Measurements from ENCODE around the gene BMPER.
A peak's percentile ranks its signal among the peaks of the same experiment; 100 is the strongest.
"Not testable (repeated sequence)": the region's sequence is repeated elsewhere in the genome, so short reads cannot be mapped to it uniquely, and the experiment has no call there.

The BMPER gene

DNA sequence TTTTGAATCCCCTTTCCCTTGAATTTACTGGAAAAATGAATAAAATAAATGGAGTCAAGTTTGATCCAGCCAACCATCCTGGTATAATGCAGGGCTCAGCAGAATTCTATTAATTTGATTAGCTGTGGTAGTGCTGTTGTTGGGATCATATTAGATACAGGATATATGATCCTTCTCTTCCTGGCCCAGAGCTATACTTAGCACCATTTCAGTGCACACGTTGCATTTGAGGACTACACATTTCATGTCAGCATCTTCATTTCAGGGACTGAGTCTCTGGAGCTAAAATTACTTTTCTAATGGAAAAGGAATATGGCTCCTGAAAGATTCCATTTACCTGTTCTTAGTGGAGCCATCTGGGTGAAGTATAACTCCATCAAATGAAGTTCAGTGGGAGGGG lies 240.3 kb downstream of the BMPER start:
- DNase-seq: no peak

DNA sequence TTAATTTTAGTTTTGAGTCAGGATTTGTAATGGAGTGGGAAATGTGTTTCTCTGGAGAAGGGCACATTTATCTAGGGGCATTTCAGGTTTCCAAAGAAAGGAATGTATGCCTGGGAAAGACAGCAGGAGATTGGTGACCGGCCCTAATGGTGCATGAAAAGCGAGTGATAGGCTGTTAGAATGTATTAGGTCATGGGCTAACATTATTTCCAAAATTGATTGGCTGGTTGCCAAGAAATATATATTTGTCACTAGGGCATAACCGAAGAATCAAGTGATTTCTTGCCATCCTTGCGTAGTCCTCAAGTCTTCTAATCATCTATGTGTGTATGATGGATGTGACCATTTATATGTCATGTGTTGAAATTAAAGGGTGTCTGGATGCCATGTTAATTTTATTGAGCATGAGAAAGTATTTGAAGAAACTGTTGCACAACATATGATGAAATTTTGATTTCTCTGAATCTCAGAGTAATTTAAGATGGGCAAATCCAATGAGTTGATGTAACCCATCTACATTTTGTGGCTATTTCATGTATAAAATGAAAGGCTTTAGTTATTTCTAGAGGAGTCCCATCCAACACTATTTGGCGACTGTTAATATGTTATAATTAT lies 248.4 kb downstream of the BMPER start:
- DNase-seq: no peak

DNA sequence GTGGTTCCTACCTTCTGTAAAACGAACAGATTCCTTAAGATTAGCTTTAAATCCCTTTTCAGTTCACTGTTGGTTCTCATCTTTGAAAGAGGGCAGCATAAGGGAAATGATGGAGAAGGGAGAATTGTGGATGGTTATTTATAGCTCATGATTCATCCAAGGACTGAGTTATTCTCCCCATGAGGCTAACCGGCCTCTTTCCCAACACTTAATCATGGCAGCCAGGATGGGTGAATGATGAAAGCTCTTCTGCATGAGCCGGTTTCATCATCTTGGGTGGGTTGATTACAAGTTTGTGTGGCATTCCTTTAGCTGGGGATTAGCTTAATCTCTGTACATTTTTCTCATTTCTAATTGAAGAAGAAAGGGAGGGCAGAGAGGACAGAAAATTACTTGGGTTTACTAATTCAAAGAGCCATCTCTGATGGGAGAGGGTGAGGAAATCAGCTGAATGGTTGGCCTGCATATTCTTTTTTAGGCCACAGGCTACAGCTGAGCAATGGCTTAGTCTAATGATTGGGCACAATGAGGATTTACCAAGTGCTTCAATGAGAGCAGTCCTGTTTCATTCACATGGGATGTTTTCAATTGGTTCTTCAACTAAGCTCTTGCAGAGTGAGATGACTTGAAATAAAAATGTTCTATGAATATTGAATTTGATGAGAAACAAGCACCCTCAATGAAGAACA lies 250.0 kb downstream of the BMPER start:
- DNase-seq: peak; percentile 26

DNA sequence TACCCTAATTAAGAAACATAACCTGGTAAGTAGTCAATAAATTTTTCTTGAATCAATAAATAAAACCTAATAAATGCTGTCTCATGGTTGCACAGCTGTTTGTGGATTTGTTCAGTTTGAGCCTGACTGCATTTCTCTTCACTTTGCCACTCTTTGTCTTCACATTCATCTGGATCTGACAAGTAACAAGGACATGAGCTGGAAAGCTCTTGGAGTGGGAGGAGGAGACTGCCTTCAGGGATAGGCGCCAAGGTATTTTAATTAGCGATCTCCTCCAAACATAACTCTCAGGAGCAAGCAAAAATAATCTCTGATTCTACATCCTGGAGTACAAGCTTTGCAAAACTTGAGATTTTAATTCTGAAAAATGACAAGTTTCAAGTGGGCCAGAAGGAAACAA lies 251.0 kb downstream of the BMPER start:
- no peak for DNase-seq

DNA sequence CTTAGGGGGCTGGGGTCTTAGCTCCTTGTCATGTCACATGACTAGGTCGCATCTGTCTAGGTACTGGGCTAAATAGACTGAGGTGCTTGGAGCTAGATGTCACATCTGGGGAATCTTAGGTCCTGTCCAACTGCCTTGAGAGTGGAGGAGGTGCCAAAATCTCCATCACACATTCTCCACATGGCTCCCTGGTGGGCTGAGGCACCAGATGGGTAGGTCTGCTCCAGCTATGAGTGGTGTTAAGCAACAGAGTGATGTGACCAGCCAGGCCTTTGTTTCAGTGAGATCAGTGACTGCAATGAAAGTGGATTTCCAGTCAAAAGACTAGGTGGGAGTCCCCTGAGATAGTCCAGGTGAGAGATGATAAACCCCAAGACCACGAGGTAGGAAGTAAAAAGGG lies 251.8 kb downstream of the BMPER start:
- DNase-seq: no peak

DNA sequence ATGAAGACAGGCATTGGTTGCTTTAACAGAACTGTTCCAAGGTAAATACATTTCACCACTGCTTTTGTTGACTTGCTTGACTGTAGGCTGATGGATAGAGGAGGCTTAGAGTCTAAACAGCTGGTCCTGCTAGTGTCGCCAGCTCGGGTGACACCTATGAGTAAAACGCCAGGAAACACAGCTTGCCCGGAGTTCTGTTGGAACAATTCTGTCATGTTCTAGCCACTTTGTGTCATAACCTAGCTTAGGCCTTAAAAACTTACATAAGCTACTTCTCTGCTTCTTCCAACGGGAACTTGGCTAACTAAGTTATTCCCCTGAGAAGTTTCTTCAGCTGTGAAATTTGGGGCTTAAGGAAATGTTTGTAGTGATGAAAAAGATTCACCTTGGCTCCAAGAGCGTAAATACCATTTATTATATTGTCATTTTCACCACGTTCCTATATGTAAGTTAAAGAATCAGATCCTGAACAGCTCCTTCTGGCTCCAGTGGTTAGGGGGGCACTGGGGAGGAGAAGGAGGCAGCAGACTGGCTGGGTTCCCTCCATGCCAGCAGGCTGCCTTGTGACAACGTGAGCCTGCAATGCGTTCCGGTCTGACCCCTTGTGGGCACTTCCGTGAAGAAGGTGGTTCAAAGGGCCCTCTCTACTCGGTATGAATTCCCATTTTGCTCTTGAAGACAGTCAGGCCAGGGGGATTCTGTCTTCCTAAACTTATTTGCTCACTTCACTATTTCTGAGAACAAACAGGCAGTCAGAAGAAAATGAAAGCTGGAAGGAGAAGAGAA lies 253.2 kb downstream of the BMPER start:
- no peak for DNase-seq

DNA sequence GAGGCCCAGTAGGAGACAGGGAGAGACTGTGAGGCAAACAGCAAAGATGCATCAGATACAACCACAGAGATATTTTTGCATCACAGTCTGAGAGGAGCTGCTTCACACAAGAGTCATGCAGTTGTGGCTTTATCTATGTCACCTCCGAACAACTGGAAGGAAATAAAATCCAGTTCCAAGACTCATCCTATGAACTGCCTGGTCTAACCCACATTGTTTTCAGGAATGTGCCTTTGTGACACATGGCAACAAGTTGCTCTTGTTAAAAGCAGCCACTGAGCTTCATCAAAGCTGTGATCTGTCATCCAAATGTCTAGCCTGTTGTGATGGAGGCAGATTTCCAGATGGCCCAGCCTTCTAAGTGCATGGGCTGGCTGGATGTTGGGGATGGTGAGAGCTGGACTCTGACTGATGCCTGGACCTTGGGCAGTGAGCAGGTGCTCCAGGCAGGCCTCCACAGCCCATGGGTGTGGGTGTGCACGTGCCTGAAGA lies 255.0 kb downstream of the BMPER start:
- no peak for DNase-seq

DNA sequence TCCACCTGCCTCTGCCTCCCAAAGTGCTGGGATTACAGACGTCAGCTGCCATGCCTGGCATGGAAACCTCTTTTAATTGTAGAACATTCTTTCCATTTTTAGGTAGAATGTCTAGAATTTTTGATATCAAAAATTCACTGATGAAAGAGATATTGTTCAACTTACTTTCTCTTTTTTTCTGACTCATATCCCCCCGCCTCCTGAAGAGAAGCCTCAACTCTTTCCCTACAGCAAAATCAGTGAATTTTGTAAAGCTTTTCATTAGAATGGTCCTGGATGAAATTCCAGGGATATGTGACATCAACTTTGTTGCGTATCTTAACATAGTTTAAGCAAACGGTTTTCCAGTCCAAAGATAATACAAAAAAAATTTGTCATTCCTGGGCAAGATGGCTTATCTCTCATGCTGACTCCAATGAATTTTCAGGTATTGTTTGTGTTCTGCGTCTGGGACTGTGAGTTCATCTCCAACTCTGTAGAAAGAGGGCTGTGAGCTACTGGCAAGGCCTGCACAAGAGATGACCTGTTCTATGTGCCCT lies 256.8 kb downstream of the BMPER start:
- DNase-seq: no peak

DNA sequence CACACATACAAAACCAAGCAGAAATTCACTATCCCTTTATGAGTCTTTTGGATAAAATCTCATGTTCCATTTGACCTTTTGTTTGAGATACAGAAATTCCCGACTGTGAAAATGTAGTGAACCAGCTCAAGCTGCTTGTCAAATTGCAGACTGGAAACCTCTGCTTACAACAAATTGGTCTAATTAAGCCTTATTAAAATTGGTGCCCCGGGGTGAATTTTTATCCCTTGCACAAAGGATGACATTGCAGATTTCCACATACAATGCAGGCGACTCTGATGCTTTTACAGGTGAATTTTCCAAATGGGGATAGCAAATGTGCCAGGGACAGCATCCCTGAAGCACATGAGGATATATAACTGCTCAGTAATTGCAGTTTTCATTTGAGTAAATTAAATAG lies 257.3 kb downstream of the BMPER start:
- no peak for DNase-seq

DNA sequence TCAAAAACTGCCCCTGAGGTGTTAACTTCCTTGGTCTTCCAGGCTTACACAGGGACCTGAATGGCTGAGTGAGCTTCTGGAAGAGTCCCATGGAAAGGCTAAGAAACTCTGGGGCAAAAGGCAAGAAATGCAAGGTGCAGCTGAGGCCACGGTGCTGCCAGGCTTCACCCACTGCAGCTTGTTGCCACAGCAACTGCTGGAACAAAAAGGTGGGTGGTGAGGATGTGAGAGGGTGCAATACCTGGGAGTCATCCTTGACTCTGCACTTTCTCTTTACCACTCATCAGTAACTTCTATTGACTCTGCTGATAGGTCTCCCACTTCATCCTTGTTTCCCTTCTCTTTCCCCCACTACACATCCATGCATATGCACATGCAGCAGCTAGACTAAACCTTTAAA lies 258.6 kb downstream of the BMPER start:
- DNase-seq: no peak

DNA sequence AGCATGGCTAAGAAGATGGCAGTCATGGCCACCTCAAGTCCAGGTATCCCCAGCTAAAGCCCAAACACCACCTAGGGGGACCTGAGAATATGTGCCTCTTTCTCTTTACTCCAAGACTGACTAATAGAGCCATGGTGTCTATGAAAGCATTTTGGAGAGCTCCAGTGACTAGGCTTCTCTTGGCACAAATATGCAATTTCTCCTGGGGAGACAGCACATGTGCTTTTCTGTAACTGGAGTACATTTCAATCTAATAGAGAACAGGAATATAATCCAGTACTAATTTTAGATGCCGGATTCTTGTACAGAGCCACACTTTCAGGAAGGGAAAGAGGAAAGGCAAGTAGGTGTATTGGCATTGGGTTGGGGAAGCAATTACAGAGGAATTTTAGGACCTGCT lies 260.1 kb downstream of the BMPER start:
- DNase-seq: no peak

DNA sequence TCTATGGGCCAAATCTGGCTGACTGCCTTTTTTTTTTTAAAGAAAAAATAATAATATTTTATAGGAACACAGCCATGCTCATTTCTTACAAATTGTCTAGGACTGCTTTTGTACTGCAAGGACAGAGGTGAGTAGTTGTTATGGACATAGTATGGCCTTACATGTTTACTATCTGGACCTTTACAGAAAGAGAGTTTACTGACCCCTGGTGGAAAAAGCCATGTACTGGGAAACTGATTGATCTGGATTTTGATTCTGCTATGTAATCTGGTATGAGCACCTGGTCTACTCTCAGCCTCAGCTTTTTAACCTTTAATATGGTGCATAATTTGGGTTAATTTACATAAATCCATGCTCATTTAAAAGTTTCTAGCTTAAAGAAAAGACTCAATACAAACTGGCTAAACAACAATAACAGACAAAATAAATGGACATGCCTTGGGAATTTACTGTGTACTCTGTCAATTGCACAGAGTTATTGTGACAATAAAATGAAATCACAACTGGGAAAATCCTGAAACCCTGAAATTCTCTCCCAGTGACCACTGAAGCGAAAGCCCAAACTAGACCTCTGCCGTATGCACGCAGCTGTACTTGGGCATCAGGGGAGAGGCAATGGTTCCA lies 260.7 kb downstream of the BMPER start:
- DNase-seq: peak; percentile 40

DNA sequence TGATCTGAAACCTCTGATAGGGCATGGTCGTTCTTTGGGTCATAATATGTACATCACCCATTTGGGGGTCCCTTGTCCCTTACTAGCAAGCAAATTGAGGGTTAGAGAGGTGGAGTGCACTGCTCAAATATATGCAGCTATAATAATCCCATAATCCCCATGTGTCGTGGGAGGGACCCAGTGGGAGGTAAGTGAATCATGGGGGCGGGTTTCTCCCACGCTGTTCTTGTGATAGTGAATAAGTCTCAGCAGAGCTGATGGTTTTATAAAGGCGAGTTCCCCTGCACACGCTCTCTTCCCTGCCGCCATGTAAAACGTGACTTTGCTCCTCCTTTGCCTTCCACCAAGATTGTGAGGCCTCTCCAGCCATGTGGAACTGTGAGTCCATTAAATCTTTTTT lies 262.7 kb downstream of the BMPER start:
- DNase-seq: no peak

DNA sequence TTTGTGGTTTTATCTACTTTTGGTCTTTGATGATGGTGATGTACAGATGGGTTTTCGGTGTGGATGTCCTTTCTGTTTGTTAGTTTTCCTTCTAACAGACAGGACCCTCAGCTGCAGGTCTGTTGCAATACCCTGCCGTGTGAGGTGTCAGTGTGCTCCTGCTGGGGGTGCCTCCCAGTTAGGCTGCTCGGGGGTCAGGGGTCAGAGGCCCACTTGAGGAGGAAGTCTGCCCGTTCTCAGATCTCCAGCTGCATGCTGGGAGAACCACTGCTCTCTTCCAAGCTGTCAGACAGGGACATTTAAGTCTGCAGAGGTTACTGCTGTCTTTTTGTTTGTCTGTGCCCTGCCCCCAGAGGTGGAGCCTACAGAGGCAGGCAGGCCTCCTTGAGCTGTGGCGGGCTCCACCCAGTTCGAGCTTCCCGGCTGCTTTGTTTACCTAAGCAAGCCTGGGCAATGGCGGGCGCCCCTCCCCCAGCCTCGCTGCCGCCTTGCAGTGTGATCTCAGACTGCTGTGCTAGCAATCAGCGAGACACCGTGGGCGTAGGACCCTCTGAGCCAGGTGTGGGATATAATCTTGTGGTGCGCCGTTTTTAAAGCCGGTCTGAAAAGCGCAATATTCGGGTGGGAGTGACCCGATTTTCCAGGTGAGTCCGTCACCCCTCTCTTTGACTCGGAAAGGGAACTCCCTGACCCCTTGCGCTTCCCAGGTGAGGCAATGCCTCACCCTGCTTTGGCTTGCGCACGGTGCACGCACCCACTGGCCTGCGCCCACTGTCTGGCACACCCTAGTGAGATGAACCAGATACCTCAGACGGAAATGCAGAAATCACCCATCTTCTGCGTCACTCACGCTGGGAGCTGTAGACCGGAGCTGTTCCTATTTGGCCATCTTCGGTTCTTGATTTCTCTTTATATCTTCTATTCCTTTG lies 269.6 kb downstream of the BMPER start:
- DNase-seq: not testable (repeated sequence)

DNA sequence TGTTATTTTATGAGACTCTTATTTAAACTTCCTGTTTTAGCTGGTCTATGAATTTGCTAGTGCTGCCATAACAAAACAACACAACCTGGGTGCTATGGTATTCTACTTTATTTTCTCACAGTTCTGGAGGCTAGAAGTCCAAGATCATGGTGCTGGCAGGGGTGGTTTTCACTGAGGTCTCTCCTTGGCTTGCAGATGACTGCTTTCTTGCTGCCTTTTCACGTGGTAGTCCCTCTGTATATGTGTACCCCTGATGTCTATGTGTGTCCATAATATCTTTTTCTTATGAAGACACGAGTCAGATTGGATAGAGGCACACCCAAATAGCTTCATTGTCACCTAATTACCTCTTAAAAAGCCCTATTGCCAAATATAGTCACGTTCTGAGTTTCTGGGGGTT lies 270.5 kb downstream of the BMPER start:
- DNase-seq: no peak

DNA sequence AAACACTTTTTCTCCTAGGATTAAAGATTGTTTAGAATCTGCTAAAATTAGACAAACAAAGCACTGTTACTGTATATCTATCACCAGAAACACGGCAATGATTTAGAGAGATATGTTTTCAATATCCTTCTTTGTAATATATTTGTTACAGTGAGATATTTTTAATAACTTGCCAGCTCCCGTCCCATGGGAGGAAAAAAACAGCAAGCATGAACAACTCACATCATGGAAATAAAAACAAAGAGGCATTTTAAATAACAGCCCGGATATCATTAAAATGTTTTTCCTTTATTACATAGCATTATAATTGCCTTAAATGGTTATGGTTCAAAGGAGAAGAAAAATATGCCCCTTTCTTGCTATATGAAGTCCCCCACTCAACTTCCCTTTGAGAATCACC lies 272.1 kb downstream of the BMPER start:
- no peak for DNase-seq

DNA sequence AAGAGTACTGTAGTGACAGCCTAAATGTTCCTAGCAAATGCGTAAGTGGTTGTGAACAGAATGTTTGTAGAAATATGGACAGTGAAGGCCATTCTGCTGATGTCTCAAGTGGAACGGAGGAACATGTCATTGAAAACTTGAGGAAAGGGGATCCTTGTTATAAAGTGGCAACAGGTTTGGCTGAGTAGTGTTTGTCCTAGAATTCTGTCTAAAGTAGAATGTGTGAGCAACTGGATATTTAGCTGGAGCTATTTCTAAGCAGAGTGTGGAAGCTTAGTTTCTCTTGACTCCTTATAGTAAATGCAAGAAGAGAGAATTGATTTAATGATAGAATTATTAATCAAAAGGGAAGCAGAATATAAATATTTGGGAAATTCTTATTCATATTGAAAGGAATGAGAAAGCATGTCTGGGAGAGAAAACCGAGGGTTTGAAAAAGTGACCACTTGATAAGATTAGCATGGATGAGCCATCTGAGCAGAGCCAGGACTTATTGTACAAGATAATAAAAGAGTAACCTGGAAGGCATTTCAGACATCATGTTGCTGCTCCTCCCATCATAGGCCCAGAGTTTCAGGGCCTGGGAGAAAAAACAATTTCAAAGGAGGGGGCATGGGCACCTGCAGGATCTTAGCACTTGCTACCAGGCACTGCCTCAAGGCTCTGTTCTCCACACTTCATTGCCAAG lies 276.1 kb downstream of the BMPER start:
- no peak for DNase-seq

DNA sequence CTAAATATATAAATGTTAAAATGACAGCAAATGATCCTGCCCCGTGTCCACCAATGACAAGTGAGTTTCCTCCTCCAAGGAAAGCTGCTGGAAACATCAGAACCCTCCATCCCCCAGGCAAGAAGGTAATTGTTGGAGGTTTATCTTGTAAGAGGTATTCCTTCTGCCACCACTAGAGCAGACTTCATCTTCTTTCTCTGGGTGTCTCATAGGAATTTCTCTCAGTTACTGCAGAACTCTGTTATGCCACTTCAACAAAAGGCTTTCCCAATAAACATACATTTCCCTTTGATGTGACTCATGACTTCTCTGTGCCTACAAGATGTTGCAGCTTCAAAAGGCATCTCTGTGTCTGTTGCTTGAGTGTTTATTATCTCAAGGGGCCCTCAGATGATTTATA lies 279.1 kb downstream of the BMPER start:
- no peak for DNase-seq

DNA sequence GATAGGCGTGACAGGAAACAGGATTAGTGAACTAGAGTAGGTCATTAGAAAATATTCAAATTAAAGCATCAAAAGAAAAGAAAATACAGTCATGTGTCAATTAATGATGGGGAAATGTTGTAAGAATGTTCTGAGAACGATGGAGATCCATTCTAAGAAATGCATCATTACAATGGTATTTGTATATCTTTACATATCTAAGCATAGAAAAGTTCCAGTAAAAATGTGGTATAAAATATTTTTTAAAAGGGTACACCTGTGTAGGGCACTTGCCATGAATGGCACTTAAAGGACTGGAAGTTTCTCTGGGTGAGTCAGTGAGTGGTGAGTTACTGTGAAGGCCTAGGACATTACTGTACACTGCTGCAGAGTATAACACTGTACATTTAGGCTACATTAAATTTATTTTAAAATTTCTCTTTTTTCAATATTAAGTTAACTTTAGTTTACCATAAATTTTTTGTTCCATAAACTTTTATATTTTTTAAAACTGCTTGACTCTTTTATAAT lies 282.5 kb downstream of the BMPER start:
- DNase-seq: no peak

DNA sequence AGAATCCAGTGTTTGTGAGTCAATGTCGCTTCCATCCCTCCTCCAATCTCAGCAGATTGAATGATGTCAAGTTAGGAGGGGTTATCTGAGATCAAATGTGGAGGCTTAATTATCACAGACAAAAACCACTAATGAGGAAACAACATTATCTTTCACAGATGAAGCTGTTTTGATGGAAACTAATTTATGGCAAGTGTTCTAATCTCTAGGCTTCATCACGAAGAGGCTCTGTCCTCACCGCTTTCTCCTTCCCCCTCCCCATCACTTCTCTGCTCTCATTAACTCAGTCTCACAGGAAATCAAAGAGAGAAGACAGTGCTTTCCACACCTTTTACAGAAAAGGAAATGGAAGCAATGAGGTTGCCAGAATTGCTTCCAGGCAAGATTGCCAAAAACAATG lies 283.7 kb downstream of the BMPER start:
- DNase-seq: no peak

DNA sequence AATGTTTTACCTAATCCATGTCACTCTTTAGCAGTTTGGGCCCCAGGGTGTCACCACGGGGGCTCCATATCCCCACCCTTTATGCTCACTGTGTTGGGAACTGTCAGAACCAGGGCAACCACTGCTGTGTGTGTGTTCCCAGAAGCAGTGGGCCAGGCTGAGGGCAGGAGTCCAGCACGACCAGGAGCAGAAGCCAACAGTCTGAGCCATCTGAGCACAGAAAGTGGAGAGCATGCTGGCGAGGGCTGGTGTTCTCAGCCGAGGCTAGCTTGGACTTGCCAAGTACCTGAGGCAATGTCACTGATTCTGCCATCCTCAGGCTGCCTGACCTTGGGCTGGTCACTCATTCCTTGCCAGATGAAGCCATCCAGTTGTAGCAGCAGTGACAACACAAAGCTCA lies 285.0 kb downstream of the BMPER start:
- DNase-seq: no peak
